NB4 (cell line): ENCODE data around the gene FGFBP2.
A peak's percentile ranks its signal among the peaks of the same experiment; 100 is the strongest.

ENCODE experiments used
- DNase-seq: peaks from one replicate; pipeline ENCODE4 v3.0.0; 2010; ENCODE audit warnings: low read depth
- H3K4me3 ChIP-seq: one replicate; pipeline ENCODE4 v1.5.1; 2011; ENCODE audit warnings: mild to moderate bottlenecking, low read depth, low read length, moderate library complexity
- CTCF ChIP-seq: IDR thresholded peaks from one replicate; pipeline ENCODE4 v1.5.1; 2012; ENCODE audit warnings: low read depth, low read length
- MAX ChIP-seq: IDR thresholded peaks from 2 replicates; pipeline ENCODE4 v1.6.1; 2011; ENCODE audit warnings: low read depth, low read length
- MYC ChIP-seq: IDR thresholded peaks from 2 replicates; pipeline ENCODE4 v1.6.1; 2011; ENCODE audit warnings: low read depth, low read length
- POLR2A ChIP-seq: IDR thresholded peaks from 2 replicates; pipeline ENCODE4 v1.6.1; 2011; ENCODE audit warnings: mild to moderate bottlenecking; ENCODE audit not compliant: insufficient read length; ENCODE audit errors: extremely low read depth

FGFBP2 gene

GRCh38 chr4:15963001-15963451 lies at the start of gene FGFBP2:
Gene FGFBP2 (minus strand): TSS chr4:15963175. CDS start chr4:15963129, 46 bp downstream.
- TF ChIP-seq CTCF (peak; percentile 75), POLR2A (no peak)
- peak; percentile 72 for DNase-seq
- no peak within 1 kb of the TSS for H3K4me3 ChIP-seq

- no peak for DNase-seq
- no peak overlapping the region for H3K4me3 ChIP-seq
- TF ChIP-seq MAX (no peak), POLR2A (no peak), MYC (no peak), CTCF (no peak)
Observed at GRCh38 chr4:16011173-16011572, 48.2 kb upstream of the FGFBP2 start.

- no peak overlapping the region for H3K4me3 ChIP-seq
- DNase-seq: no peak
- no peak for TF ChIP-seq MAX
- TF ChIP-seq POLR2A: no peak
- no peak for TF ChIP-seq MYC
- no peak for TF ChIP-seq CTCF
Observed at GRCh38 chr4:16009153-16009552, 46.2 kb upstream of the FGFBP2 start.

GRCh38 chr4:16007471-16008095 lies 44.6 kb upstream of the FGFBP2 start:
- no peak for DNase-seq
- no peak for TF ChIP-seq CTCF
- TF ChIP-seq POLR2A: no peak
- TF ChIP-seq MAX: no peak
- TF ChIP-seq MYC: no peak
- H3K4me3 ChIP-seq: no peak overlapping the region

GRCh38 chr4:16006771-16007446 lies 43.9 kb upstream of the FGFBP2 start:
- DNase-seq: no peak
- TF ChIP-seq MAX (no peak), CTCF (no peak), POLR2A (no peak), MYC (no peak)
- no peak overlapping the region for H3K4me3 ChIP-seq

- TF ChIP-seq CTCF (no peak), MAX (no peak), POLR2A (no peak)
- H3K4me3 ChIP-seq: no peak overlapping the region
- no peak for DNase-seq
Observed at GRCh38 chr4:16005676-16006075, 42.7 kb upstream of the FGFBP2 start.
